DND-41 (cell line): ENCODE measurements around the gene SLC45A3.

Source experiments
- ATAC-seq: fragments of 200-7000 bp; cut with Tn5 transposase; 3 replicates; pipeline ENCODE4 v1.9.1; 2021; ENCODE audit warnings: low read depth; ENCODE audit not compliant: insufficient read depth
- DNase-seq: peaks from one replicate; pipeline ENCODE4 v3.0.0-alpha.2; 2020
- H2AFZ ChIP-seq: 2 replicates; pipeline ENCODE4 v1.6.0; 2012; ENCODE audit warnings: low read depth, low read length
- H3K27ac ChIP-seq: 2 replicates; pipeline ENCODE4 v1.5.1; 2012; ENCODE audit warnings: low read length, inconsistent platforms
- H3K27me3 ChIP-seq: fragments of 200-600 bp; sonication (generic); 2 replicates; pipeline ENCODE4 v1.6.0; 2012; ENCODE audit warnings: low read length, mild to moderate bottlenecking, inconsistent platforms; ENCODE audit not compliant: insufficient read depth, poor library complexity
- H3K36me3 ChIP-seq: 2 replicates; pipeline ENCODE4 v1.5.1; 2012; ENCODE audit warnings: low read length, inconsistent platforms; ENCODE audit not compliant: insufficient read depth
- H3K4me1 ChIP-seq: 2 replicates; pipeline ENCODE4 v1.5.1; 2012; ENCODE audit warnings: mild to moderate bottlenecking, low read length; ENCODE audit not compliant: insufficient read depth
- H3K4me2 ChIP-seq: 2 replicates; pipeline ENCODE4 v1.6.0; 2012; ENCODE audit warnings: mild to moderate bottlenecking, moderate library complexity, low read length, inconsistent platforms; ENCODE audit not compliant: insufficient read depth
- H3K4me3 ChIP-seq, 2 experiments: fragments of 200-600 bp in 1 of 2; shearing (Covaris generic) in 1 of 2; 2 replicates each; pipeline ENCODE4 v1.5.1; 2012 to 2016; ENCODE audit warnings: inconsistent platforms in 2 of 2, low read length in 2 of 2, mild to moderate bottlenecking in 2 of 2, low read depth in 1 of 2, moderate library complexity in 1 of 2
- H3K79me2 ChIP-seq: 2 replicates; pipeline ENCODE4 v1.6.0; 2012; ENCODE audit warnings: low read length, inconsistent platforms; ENCODE audit not compliant: insufficient read depth
- H3K9ac ChIP-seq: 2 replicates; pipeline ENCODE4 v1.6.0; 2012; ENCODE audit warnings: low read depth, mild to moderate bottlenecking, inconsistent platforms, low read length, moderate library complexity
- H3K9me3 ChIP-seq: 2 replicates; pipeline ENCODE4 v1.5.1; 2012; ENCODE audit warnings: low read length, moderate library complexity, mild to moderate bottlenecking, inconsistent platforms; ENCODE audit not compliant: insufficient read depth, severe bottlenecking
- H4K20me1 ChIP-seq: 2 replicates; pipeline ENCODE4 v1.6.0; 2012; ENCODE audit warnings: low read length; ENCODE audit not compliant: insufficient read depth
- EZH2 ChIP-seq: IDR thresholded peaks from 3 replicates; pipeline ENCODE4 v1.6.1; 2012; ENCODE audit warnings: borderline replicate concordance, low read depth, mild to moderate bottlenecking, moderate library complexity, low read length, inconsistent platforms; ENCODE audit not compliant: severe bottlenecking
- TF ChIP-seq, protein P1 (sequence below): IDR thresholded peaks from 2 replicates; pipeline ENCODE4 v1.5.1; 2012; ENCODE audit warnings: borderline replicate concordance, low read length, moderate library complexity, mild to moderate bottlenecking; ENCODE audit not compliant: poor library complexity, severe bottlenecking; ENCODE audit errors: extremely low read depth

SLC45A3 gene

DNA sequence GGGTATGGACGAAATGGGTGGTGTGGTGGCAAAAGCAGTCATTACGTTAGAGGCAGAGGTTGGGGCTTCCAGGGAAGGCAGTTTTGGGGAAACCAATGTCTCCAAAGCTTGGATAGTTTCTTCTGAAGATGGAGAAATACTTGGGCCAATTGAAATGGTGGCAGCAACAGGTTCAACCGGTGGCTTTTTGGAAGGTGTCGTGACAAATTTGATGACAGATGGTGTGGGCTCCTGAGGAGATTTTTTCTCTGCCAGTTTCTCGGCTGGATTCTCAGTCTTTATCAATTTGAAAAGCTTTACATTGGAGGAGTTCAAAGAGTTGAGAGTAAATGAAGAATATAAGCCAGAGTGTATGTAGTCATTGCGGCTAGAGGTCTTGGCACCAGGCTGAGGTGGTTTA is 60.0 kb downstream of the SLC45A3 start:
- no peak for DNase-seq
- peaks cover 23% of the 10 kb centered on the region; the same call in 1 of the 2 replicates for H4K20me1 ChIP-seq
- H3K4me1 ChIP-seq: no peaks in the 10 kb centered on the region
- H3K27me3 ChIP-seq: no peaks in the 10 kb centered on the region
- peaks cover 85% of the 10 kb centered on the region for H3K36me3 ChIP-seq
- H2AFZ ChIP-seq: no peak overlapping the region
- no peak overlapping the region for H3K27ac ChIP-seq
- no peak overlapping the region for H3K9ac ChIP-seq
- no peak overlapping the region for H3K4me2 ChIP-seq
- no peaks in the 10 kb centered on the region for H3K9me3 ChIP-seq
- TF ChIP-seq, protein P1, sequence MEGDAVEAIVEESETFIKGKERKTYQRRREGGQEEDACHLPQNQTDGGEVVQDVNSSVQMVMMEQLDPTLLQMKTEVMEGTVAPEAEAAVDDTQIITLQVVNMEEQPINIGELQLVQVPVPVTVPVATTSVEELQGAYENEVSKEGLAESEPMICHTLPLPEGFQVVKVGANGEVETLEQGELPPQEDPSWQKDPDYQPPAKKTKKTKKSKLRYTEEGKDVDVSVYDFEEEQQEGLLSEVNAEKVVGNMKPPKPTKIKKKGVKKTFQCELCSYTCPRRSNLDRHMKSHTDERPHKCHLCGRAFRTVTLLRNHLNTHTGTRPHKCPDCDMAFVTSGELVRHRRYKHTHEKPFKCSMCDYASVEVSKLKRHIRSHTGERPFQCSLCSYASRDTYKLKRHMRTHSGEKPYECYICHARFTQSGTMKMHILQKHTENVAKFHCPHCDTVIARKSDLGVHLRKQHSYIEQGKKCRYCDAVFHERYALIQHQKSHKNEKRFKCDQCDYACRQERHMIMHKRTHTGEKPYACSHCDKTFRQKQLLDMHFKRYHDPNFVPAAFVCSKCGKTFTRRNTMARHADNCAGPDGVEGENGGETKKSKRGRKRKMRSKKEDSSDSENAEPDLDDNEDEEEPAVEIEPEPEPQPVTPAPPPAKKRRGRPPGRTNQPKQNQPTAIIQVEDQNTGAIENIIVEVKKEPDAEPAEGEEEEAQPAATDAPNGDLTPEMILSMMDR: no peak
- TF ChIP-seq EZH2: no peak
- H3K4me3 ChIP-seq: no peak overlapping the region
- ATAC-seq: no peak
- peaks cover 43% of the 10 kb centered on the region for H3K79me2 ChIP-seq

DNA sequence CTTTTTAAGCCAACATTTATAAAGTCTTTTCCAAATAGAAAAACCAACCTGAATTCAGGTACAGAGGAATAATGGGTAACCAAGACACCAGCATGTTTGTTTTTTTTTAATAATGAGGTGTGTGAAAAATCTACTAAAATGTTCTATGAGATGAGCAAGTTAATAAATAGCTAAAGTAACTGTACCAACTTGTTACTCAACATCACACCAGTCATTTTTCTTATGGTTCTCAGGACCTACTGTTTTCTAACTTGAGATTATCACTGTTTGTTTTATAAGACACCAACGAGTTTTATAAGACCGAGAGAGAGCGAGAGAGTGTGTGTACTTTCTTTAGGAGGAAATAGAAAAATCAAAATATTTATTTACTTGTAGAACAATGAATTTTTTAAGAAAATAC is 60.9 kb downstream of the SLC45A3 start:
- no peak for TF ChIP-seq EZH2
- TF ChIP-seq, protein P1: no peak
- Histone ChIP-seq H3K9me3 (no peaks in the 10 kb centered on the region), H3K27me3 (no peaks in the 10 kb centered on the region), H3K36me3 (peaks cover 91% of the 10 kb centered on the region), H3K4me1 (no peaks in the 10 kb centered on the region), H4K20me1 (peaks cover 18% of the 10 kb centered on the region; the same call in 1 of the 2 replicates), H3K79me2 (peaks cover 34% of the 10 kb centered on the region), H2AFZ (no peak overlapping the region), H3K4me3 (no peak overlapping the region), H3K27ac (no peak overlapping the region), H3K9ac (no peak overlapping the region), H3K4me2 (no peak overlapping the region)
- DNase-seq (no peak), ATAC-seq (no peak)

DNA sequence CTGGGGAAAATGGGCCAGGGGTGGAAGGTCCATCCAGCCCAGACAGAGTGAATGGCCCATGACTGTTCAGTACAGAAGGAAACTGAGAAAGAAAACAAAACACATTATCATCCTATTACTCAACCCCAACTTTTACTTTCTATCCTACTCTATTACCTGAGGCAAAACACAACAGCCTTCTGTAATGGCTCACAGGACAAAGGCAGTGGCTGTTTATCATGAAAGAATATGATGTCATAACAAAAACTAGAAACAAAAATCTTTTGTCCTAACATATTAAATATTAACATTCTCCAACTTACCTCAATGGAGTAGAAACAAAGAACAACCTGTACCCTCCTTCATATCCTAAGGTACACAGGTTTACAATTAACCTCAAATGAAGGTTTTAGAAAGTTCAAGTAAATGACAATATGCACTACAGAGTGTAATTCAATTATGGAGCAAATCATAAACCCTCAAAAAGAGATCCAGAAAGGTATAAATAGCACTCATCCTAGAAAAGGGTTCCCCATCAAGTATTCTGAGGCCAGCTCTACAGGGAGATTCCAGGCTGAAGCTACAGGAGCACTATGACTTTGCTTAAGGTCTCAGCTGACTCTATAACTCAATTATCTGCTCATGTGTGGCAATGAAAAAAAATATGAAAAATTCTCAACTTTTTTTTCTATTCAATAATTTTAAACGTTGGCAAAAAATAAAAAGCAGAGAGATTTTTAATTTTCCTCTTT is 63.6 kb downstream of the SLC45A3 start:
- TF ChIP-seq, protein P1: no peak
- no peak for TF ChIP-seq EZH2
- Histone ChIP-seq H3K27me3 (no peaks in the 10 kb centered on the region), H3K9ac (no peak overlapping the region), H4K20me1 (peaks cover 6% of the 10 kb centered on the region; the same call in 1 of the 2 replicates), H3K79me2 (peaks cover 19% of the 10 kb centered on the region), H3K27ac (no peak overlapping the region), H3K4me1 (no peaks in the 10 kb centered on the region), H3K4me2 (no peak overlapping the region), H3K36me3 (peaks cover 90% of the 10 kb centered on the region), H2AFZ (no peak overlapping the region), H3K9me3 (no peaks in the 10 kb centered on the region), H3K4me3 (no peak overlapping the region)
- DNase-seq: no peak
- no peak for ATAC-seq
